ENCODE data around the gene PTPRT. TPM values are rescaled to one million over a fixed set of nuclear protein-coding genes. Genes with fewer than 3 reads are reported as not detected.

Gene PTPRT
- total and polyA plus RNA-seq, 2 of the 13 experiments (the other 11 are each of a cell fraction or from before 2014, with no cell fraction given): under 0.01 to 0.09 TPM

GRCh38 chr20:42954951-42955350 is 234.8 kb downstream of the PTPRT start:
- no TSS peak for BruUV-seq (replicated peaks)
- Histone ChIP-seq H3K9ac (ENCODE audit: insufficient read depth, low read depth, low read length) (no peak overlapping the region), H3K4me3 (replicated peaks in 1 of 3; ENCODE audit: insufficient read depth in 1 of 3, low read depth in 2 of 3, low read length in 3 of 3) (no peak overlapping the region), H3K4me1 (ENCODE audit: insufficient read depth, low read length) (no peaks in the 10 kb centered on the region), H3K4me2 (ENCODE audit: low read depth, low read length) (no peak overlapping the region), H4K20me1 (ENCODE audit: insufficient read depth, low read length) (no peaks in the 10 kb centered on the region), H3K27ac (ENCODE audit: extremely low read length, insufficient read depth, low read length) (no peak overlapping the region), H3K79me2 (ENCODE audit: insufficient read depth, low read length) (no peaks in the 10 kb centered on the region), H3K36me3 (replicated peaks in 1 of 2; ENCODE audit: control insufficient read depth in 1 of 2, insufficient read depth in 2 of 2, low read length in 2 of 2) (no peaks in the 10 kb centered on the region), H3K27me3 (ENCODE audit: control insufficient read depth in 1 of 2, insufficient read depth in 2 of 2, low read length in 2 of 2) (no peaks in the 10 kb centered on the region), H3K9me3 (ENCODE audit: low read length) (peaks cover 20% of the 10 kb centered on the region), H2AFZ (ENCODE audit: low read length) (no peak overlapping the region)
- ChIA-PET CTCF (ENCODE audit: low intra/inter-chr PET ratio, low total read pairs) (no interaction called here), POLR2A (no interaction called here)
- in situ Hi-C loops (cut with HindIII; ENCODE audit: extremely low pct_ligation_motif_present, low pct_unique_long_range_greater_than_20kb): no loop called here
- intact Hi-C loops (cut with micrococcal nuclease; ENCODE audit: unreplicated experiment): no loop called here
- ATAC-seq (no peak), FAIRE-seq (no peak), DNase-seq (ENCODE audit: low spot score) (no peak)
- WGBS (ENCODE audit: low lambda C conversion rate): 24% methylated on average over 5 of the region's 5 CpGs
- TF ChIP-seq, protein P1, sequence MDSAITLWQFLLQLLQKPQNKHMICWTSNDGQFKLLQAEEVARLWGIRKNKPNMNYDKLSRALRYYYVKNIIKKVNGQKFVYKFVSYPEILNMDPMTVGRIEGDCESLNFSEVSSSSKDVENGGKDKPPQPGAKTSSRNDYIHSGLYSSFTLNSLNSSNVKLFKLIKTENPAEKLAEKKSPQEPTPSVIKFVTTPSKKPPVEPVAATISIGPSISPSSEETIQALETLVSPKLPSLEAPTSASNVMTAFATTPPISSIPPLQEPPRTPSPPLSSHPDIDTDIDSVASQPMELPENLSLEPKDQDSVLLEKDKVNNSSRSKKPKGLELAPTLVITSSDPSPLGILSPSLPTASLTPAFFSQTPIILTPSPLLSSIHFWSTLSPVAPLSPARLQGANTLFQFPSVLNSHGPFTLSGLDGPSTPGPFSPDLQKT (CRISPR knock-in tag; IDR thresholded peaks at IDR 0.05; ENCODE audit: borderline replicate concordance): no peak
- no peak for TF ChIP-seq SATB2 (CRISPR knock-in tag; IDR thresholded peaks at IDR 0.05)
- TF ChIP-seq ZBTB7A (CRISPR knock-in tag; IDR thresholded peaks at IDR 0.05): no peak
- no peak for TF ChIP-seq KAT7 (CRISPR knock-in tag; IDR thresholded peaks at IDR 0.05; ENCODE audit: borderline replicate concordance)
- no peak for TF ChIP-seq ZBTB14 (CRISPR knock-in tag; IDR thresholded peaks at IDR 0.05)
- TF ChIP-seq TEF (CRISPR knock-in tag; IDR thresholded peaks at IDR 0.05): no peak
- TF ChIP-seq ZNF501 (CRISPR knock-in tag; IDR thresholded peaks at IDR 0.05): no peak
- no peak for TF ChIP-seq NFE2L1 (CRISPR knock-in tag; IDR thresholded peaks at IDR 0.05; ENCODE audit: borderline replicate concordance)
- no peak for TF ChIP-seq RELA (CRISPR knock-in tag; IDR thresholded peaks at IDR 0.05)
- no peak for TF ChIP-seq ZBTB20 (CRISPR knock-in tag; IDR thresholded peaks at IDR 0.05; ENCODE audit: borderline replicate concordance, low read depth)
- no peak for TF ChIP-seq ZBTB38 (CRISPR knock-in tag; IDR thresholded peaks at IDR 0.05)
- TF ChIP-seq SRF (IDR thresholded peaks at IDR 0.05; ENCODE audit: low read depth, low read length): no peak
- TF ChIP-seq, protein P2, sequence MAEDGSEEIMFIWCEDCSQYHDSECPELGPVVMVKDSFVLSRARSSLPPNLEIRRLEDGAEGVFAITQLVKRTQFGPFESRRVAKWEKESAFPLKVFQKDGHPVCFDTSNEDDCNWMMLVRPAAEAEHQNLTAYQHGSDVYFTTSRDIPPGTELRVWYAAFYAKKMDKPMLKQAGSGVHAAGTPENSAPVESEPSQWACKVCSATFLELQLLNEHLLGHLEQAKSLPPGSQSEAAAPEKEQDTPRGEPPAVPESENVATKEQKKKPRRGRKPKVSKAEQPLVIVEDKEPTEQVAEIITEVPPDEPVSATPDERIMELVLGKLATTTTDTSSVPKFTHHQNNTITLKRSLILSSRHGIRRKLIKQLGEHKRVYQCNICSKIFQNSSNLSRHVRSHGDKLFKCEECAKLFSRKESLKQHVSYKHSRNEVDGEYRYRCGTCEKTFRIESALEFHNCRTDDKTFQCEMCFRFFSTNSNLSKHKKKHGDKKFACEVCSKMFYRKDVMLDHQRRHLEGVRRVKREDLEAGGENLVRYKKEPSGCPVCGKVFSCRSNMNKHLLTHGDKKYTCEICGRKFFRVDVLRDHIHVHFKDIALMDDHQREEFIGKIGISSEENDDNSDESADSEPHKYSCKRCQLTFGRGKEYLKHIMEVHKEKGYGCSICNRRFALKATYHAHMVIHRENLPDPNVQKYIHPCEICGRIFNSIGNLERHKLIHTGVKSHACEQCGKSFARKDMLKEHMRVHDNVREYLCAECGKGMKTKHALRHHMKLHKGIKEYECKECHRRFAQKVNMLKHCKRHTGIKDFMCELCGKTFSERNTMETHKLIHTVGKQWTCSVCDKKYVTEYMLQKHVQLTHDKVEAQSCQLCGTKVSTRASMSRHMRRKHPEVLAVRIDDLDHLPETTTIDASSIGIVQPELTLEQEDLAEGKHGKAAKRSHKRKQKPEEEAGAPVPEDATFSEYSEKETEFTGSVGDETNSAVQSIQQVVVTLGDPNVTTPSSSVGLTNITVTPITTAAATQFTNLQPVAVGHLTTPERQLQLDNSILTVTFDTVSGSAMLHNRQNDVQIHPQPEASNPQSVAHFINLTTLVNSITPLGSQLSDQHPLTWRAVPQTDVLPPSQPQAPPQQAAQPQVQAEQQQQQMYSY (CRISPR knock-in tag; IDR thresholded peaks at IDR 0.05): no peak
- no peak for TF ChIP-seq ZNF264 (CRISPR knock-in tag; IDR thresholded peaks at IDR 0.05)
- TF ChIP-seq TAF1 (CRISPR knock-in tag; IDR thresholded peaks at IDR 0.05): no peak
